Stomach (tissue), 9 donors: ENCODE results near the gene MFNG. TPM values are rescaled to one million over a fixed set of nuclear protein-coding genes. Genes with fewer than 3 reads are reported as not detected.
"Not testable (repeated sequence)": the region's sequence is repeated elsewhere in the genome, so short reads cannot be mapped to it uniquely, and the experiment has no call there.

Source experiments
- DNase-seq, 2 donors: peaks; one replicate each; pipeline versions ENCODE4 v3.0.0 to v3.0.0-alpha.2; 2013 to 2019
- H3K27ac ChIP-seq, 5 donors: fragments of 200-600 bp in 4 of 5; sonication (generic) in 4 of 5; one replicate each; pipeline ENCODE4 v1.5.1; 2013 to 2019; ENCODE audit warnings: mild to moderate bottlenecking in 1 of 5, moderate library complexity in 1 of 5
- H3K27me3 ChIP-seq, 3 donors: fragments of 200-600 bp; sonication (generic); one replicate each; pipeline ENCODE4 v1.5.1; 2017 to 2019; ENCODE audit warnings: mixed run types in 1 of 3
- H3K36me3 ChIP-seq, 4 donors: fragments of 200-600 bp; sonication (generic); 1 replicate in 3 of 4; 2 replicates in 1 of 4; pipeline ENCODE4 v1.5.1; 2016 to 2019
- H3K4me1 ChIP-seq, 4 donors: fragments of 200-600 bp; sonication (generic); one replicate each; pipeline ENCODE4 v1.5.1; 2016 to 2019
- H3K4me3 ChIP-seq, 4 donors: fragments of 200-600 bp; sonication (generic) in 3 of 4; one replicate each; pipeline ENCODE4 v1.5.1; 2016 to 2019; ENCODE audit warnings: mild to moderate bottlenecking in 1 of 4
- H3K9me3 ChIP-seq, 4 donors: fragments of 200-600 bp; sonication (generic); one replicate each; pipeline ENCODE4 v1.5.1; 2016 to 2019
- CTCF ChIP-seq, 7 experiments: fragments of 450-650 bp in 4 of 7; fragments of 200-600 bp in 3 of 7; sonication (generic) in 3 of 7; IDR thresholded peaks; one replicate each; pipeline ENCODE4 v1.5.1; 2016 to 2019; ENCODE audit warnings: antibody characterized with exemption in 7 of 7, control low read depth in 2 of 7, mild to moderate bottlenecking in 1 of 7
- EP300 ChIP-seq: sonication (generic); formaldehyde crosslinking; IDR thresholded peaks from one replicate; pipeline ENCODE4 v1.6.1; 2017; ENCODE audit warnings: antibody characterized with exemption
- POLR2A ChIP-seq, 4 donors: fragments of 450-650 bp; IDR thresholded peaks; one replicate each; pipeline ENCODE4 v1.6.1; 2016; ENCODE audit warnings: antibody characterized with exemption in 4 of 4, control low read depth in 2 of 4, mild to moderate bottlenecking in 1 of 4, moderate library complexity in 1 of 4
- POLR2AphosphoS5 ChIP-seq, 3 donors: sonication (generic); formaldehyde crosslinking; IDR thresholded peaks; one replicate each; pipeline ENCODE4 v1.6.1; 2016; ENCODE audit warnings: antibody characterized with exemption in 3 of 3
- WGBS, 5 donors: extraction: QIAGEN DNeasy Blood & Tissue Kit in 3 of 5; methylation state at CpG; one replicate each; pipeline versions ENCODE4 v1.1.5 to v1.1.7; 2013 to 2018; 5-methylcytosine and 5-hydroxymethylcytosine counted together
- intact Hi-C: fragments of 100-400 bp; cut with DNase I; formaldehyde crosslinking; loops from one replicate; pipeline ENCODE4 v1.15.1; 2023; ENCODE audit warnings: low total_unique reads
- polyA plus RNA-seq, 3 donors: library from polyadenylated mRNA; stranded (reverse); fragments of 200-250 nt; gene quantifications; one replicate each; pipeline ENCODE4 v1.2.3, GENCODE V29; 2013
- total RNA-seq, 5 donors: library from RNA; depleted of rRNA; stranded (reverse); fragments of >200 nt; gene quantifications; one replicate each; pipeline versions ENCODE4 v1.1.0 to v1.2.3, GENCODE V29; 2014 to 2016
- donor health status: healthy with polysubstance abuse.
- donor health status: Bipolar disorder and iron deficiency.
- donor health status: healthy.

The MFNG gene
- total and polyA plus RNA-seq, 8 donors: 1.7 to 86.4 (median 8.5) TPM

- Histone ChIP-seq H3K4me3 (no peak overlapping the region), H3K4me1 (peaks cover 0 to 23% (median 1%) of the 10 kb centered on the region in 4 donors), H3K36me3 (no peaks in the 10 kb centered on the region), H3K27ac (no peak overlapping the region), H3K9me3 (no peaks in the 10 kb centered on the region), H3K27me3 (no peaks in the 10 kb centered on the region)
- WGBS, 5 donors: 43 to 71% (median 61%) methylated on average over 2 of the region's 2 CpGs
- intact Hi-C loops: no loop called here
- no peak for DNase-seq
- no peak for TF ChIP-seq POLR2A (IDR thresholded peaks at IDR 0.05)
- TF ChIP-seq CTCF (IDR thresholded peaks at IDR 0.05): no peak
- TF ChIP-seq POLR2AphosphoS5 (IDR thresholded peaks at IDR 0.05): no peak
- TF ChIP-seq EP300: no peak
Observed at GRCh38 chr22:37529652-37530345, 43.6 kb upstream of the MFNG start.

DNA sequence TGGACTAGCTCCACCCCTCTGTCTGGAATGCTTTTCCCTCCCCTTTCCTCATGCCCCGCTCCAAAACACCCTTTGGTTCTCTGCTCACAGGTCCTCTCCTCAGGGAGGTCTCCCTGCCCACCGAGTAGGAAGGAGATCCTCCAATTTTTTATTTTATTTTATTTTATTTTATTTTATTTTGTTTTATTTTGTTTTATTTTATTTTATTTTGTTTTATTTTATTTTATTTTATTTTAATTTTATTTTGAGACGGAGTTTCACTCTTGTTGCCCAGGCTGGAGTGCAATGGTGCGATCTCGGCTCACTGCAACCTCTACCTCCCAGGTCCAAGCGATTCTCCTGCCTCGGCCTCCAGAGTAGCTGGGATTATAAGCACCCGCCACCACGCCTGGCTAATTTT is 41.8 kb upstream of the MFNG start:
- H3K36me3 ChIP-seq, H3K9me3 ChIP-seq, intact Hi-C loops, H3K27ac ChIP-seq, H3K27me3 ChIP-seq, H3K4me1 ChIP-seq, DNase-seq, H3K4me3 ChIP-seq: not testable (repeated sequence)
- 89 to 97% (median 95%) methylated on average over 9 of the region's 9 CpGs for WGBS, 5 donors

- H3K36me3 ChIP-seq, H3K4me1 ChIP-seq, H3K27ac ChIP-seq, intact Hi-C loops, H3K9me3 ChIP-seq, DNase-seq, H3K4me3 ChIP-seq, H3K27me3 ChIP-seq: not testable (repeated sequence)
- 92 to 97% (median 96%) methylated on average over 9 of the region's 9 CpGs for WGBS, 5 donors
Observed at GRCh38 chr22:37527081-37527752, 41.0 kb upstream of the MFNG start.

DNA sequence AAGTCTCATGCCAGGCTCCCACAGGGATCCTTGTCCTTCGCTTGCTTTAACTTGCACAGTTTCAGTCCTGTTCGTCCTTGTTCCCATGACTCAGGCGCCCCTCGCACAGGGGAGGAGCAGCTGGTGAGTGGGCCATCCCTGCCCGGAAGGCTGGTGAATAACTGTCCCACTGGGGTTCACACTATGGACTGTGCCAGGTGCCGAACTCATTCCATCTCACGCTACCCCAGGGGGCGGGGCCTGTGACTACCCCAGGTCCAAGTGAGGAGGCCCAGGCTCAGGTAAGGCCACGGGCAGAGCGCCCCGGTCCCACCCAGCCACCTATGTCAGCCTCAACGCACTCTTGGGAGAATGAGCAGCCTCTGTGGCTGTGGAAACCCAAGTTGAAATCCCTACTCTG is 40.2 kb upstream of the MFNG start:
- no peaks in the 10 kb centered on the region for H3K9me3 ChIP-seq
- no peak overlapping the region for H3K27ac ChIP-seq
- intact Hi-C loops: no loop called here
- 71 to 84% (median 82%) methylated on average over 4 to 12 of the region's 12 CpGs for WGBS, 5 donors
- peaks cover 0 to 14% (median 0%) of the 10 kb centered on the region in 3 donors for H3K27me3 ChIP-seq
- no peak overlapping the region for H3K4me3 ChIP-seq
- TF ChIP-seq POLR2A (IDR thresholded peaks at IDR 0.05) (no peak), POLR2AphosphoS5 (IDR thresholded peaks at IDR 0.05) (no peak)
- peaks cover 0 to 13% (median under 1%) of the 10 kb centered on the region in 4 donors for H3K4me1 ChIP-seq
- H3K36me3 ChIP-seq: no peaks in the 10 kb centered on the region
- no peak for DNase-seq

DNA sequence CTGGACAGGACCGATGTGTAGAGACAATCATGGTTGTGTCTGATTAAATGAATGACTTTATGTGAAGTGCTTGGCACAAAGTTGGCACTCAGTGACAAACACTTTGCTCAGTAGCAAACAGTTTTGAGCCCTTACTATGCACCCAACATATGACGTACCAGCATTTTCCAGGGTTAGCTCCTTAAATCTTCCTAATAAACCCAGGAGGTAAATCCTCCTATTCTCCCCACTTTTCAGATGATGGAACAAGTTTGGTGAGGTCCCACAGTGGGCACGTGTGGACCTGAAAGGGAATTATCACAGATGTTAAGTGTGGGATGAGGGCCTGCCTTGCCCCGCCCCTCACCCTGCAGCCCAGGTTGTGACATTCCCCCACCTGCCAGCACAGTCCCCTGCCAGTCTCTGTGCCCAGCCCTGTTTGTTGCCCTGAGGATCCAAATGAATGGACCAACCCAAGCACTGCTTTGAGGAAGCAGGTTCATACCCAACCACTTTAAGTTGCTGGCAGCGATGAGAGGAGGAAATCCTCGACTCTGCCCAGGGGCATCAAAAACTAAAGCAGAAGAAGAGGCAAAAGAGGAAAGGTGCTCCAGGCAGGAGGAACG is 39.7 kb upstream of the MFNG start:
- 65 to 77% (median 70%) methylated on average over 7 of the region's 7 CpGs for WGBS, 5 donors

More for the DNA sequence above, 39.7 kb upstream of the MFNG start:
- no peak for TF ChIP-seq POLR2AphosphoS5 (IDR thresholded peaks at IDR 0.05)
- TF ChIP-seq EP300: no peak
- TF ChIP-seq POLR2A (IDR thresholded peaks at IDR 0.05): no peak
- no peak for TF ChIP-seq CTCF (IDR thresholded peaks at IDR 0.05)
- intact Hi-C loops: no loop called here
- peaks cover 0 to 19% (median 0%) of the 10 kb centered on the region in 3 donors for H3K27me3 ChIP-seq
- no peaks in the 10 kb centered on the region for H3K36me3 ChIP-seq
- H3K27ac ChIP-seq: no peak overlapping the region
- DNase-seq: no peak
- H3K4me1 ChIP-seq: peaks cover 0 to 19% (median 4%) of the 10 kb centered on the region in 4 donors
- H3K9me3 ChIP-seq: no peaks in the 10 kb centered on the region
- no peak overlapping the region for H3K4me3 ChIP-seq
